Stomach (tissue), 9 donors: ENCODE measurements around the gene EXOC4. TPM values are rescaled to one million over a fixed set of nuclear protein-coding genes. Genes with fewer than 3 reads are reported as not detected.

ENCODE experiments used
- DNase-seq, 2 donors: peaks; one replicate each; pipeline versions ENCODE4 v3.0.0 to v3.0.0-alpha.2; 2013 to 2019
- H3K27ac ChIP-seq, 5 donors: fragments of 200-600 bp in 4 of 5; sonication (generic) in 4 of 5; one replicate each; pipeline ENCODE4 v1.5.1; 2013 to 2019; ENCODE audit warnings: mild to moderate bottlenecking in 1 of 5, moderate library complexity in 1 of 5
- H3K27me3 ChIP-seq, 3 donors: fragments of 200-600 bp; sonication (generic); one replicate each; pipeline ENCODE4 v1.5.1; 2017 to 2019; ENCODE audit warnings: mixed run types in 1 of 3
- H3K36me3 ChIP-seq, 4 donors: fragments of 200-600 bp; sonication (generic); 1 replicate in 3 of 4; 2 replicates in 1 of 4; pipeline ENCODE4 v1.5.1; 2016 to 2019
- H3K4me1 ChIP-seq, 4 donors: fragments of 200-600 bp; sonication (generic); one replicate each; pipeline ENCODE4 v1.5.1; 2016 to 2019
- H3K4me3 ChIP-seq, 4 donors: fragments of 200-600 bp; sonication (generic) in 3 of 4; one replicate each; pipeline ENCODE4 v1.5.1; 2016 to 2019; ENCODE audit warnings: mild to moderate bottlenecking in 1 of 4
- H3K9me3 ChIP-seq, 4 donors: fragments of 200-600 bp; sonication (generic); one replicate each; pipeline ENCODE4 v1.5.1; 2016 to 2019
- CTCF ChIP-seq, 7 experiments: fragments of 450-650 bp in 4 of 7; fragments of 200-600 bp in 3 of 7; sonication (generic) in 3 of 7; IDR thresholded peaks; one replicate each; pipeline ENCODE4 v1.5.1; 2016 to 2019; ENCODE audit warnings: antibody characterized with exemption in 7 of 7, control low read depth in 2 of 7, mild to moderate bottlenecking in 1 of 7
- EP300 ChIP-seq: sonication (generic); formaldehyde crosslinking; IDR thresholded peaks from one replicate; pipeline ENCODE4 v1.6.1; 2017; ENCODE audit warnings: antibody characterized with exemption
- POLR2A ChIP-seq, 4 donors: fragments of 450-650 bp; IDR thresholded peaks; one replicate each; pipeline ENCODE4 v1.6.1; 2016; ENCODE audit warnings: antibody characterized with exemption in 4 of 4, control low read depth in 2 of 4, mild to moderate bottlenecking in 1 of 4, moderate library complexity in 1 of 4
- POLR2AphosphoS5 ChIP-seq, 3 donors: sonication (generic); formaldehyde crosslinking; IDR thresholded peaks; one replicate each; pipeline ENCODE4 v1.6.1; 2016; ENCODE audit warnings: antibody characterized with exemption in 3 of 3
- WGBS, 5 donors: extraction: QIAGEN DNeasy Blood & Tissue Kit in 3 of 5; methylation state at CpG; one replicate each; pipeline versions ENCODE4 v1.1.5 to v1.1.7; 2013 to 2018; 5-methylcytosine and 5-hydroxymethylcytosine counted together
- intact Hi-C: fragments of 100-400 bp; cut with DNase I; formaldehyde crosslinking; loops from one replicate; pipeline ENCODE4 v1.15.1; 2023; ENCODE audit warnings: low total_unique reads
- polyA plus RNA-seq, 3 donors: library from polyadenylated mRNA; stranded (reverse); fragments of 200-250 nt; gene quantifications; one replicate each; pipeline ENCODE4 v1.2.3, GENCODE V29; 2013
- total RNA-seq, 5 donors: library from RNA; depleted of rRNA; stranded (reverse); fragments of >200 nt; gene quantifications; one replicate each; pipeline versions ENCODE4 v1.1.0 to v1.2.3, GENCODE V29; 2014 to 2016
- donor health status: healthy with polysubstance abuse.
- donor health status: Bipolar disorder and iron deficiency.
- donor health status: healthy.

Gene EXOC4
- total and polyA plus RNA-seq, 8 donors = 14.1 to 339 (median 61.1) TPM

GRCh38 chr7:134058980-134059379 lies 806.1 kb downstream of the EXOC4 start:
- Histone ChIP-seq H3K4me3 (no peak overlapping the region), H3K27ac (no peak overlapping the region), H3K27me3 (no peaks in the 10 kb centered on the region), H3K4me1 (no peaks in the 10 kb centered on the region), H3K36me3 (peaks cover 0 to 12% (median 8%) of the 10 kb centered on the region in 4 donors), H3K9me3 (no peaks in the 10 kb centered on the region)
- intact Hi-C loops = no loop called here
- 81 to 97% (median 85%) methylated on average over 4 of the region's 4 CpGs for WGBS, 5 donors
- no peak for TF ChIP-seq POLR2AphosphoS5 (IDR thresholded peaks at IDR 0.05)
- no peak for TF ChIP-seq POLR2A (IDR thresholded peaks at IDR 0.05)
- no peak for TF ChIP-seq EP300
- no peak for TF ChIP-seq CTCF (IDR thresholded peaks at IDR 0.05)
- peak in 1 of 2 donors; percentile 28 for DNase-seq

GRCh38 chr7:134059921-134060320 lies 807.0 kb downstream of the EXOC4 start:
- no peak for TF ChIP-seq CTCF (IDR thresholded peaks at IDR 0.05)
- no peak for TF ChIP-seq POLR2AphosphoS5 (IDR thresholded peaks at IDR 0.05)
- TF ChIP-seq EP300 = no peak
- no peak for TF ChIP-seq POLR2A (IDR thresholded peaks at IDR 0.05)
- DNase-seq = no peak
- Histone ChIP-seq H3K9me3 (no peaks in the 10 kb centered on the region), H3K36me3 (peaks cover 0 to 16% (median 14%) of the 10 kb centered on the region in 4 donors), H3K4me3 (no peak overlapping the region), H3K27ac (no peak overlapping the region), H3K27me3 (no peaks in the 10 kb centered on the region), H3K4me1 (no peaks in the 10 kb centered on the region)
- intact Hi-C loops = no loop called here
- 45 to 80% (median 59%) methylated on average over 1 of the region's 1 CpG for WGBS, 5 donors

GRCh38 chr7:134060874-134061273 lies 808.0 kb downstream of the EXOC4 start:
- Histone ChIP-seq H3K36me3 (peaks cover 0 to 21% (median 19%) of the 10 kb centered on the region in 4 donors), H3K4me3 (no peak overlapping the region), H3K4me1 (no peaks in the 10 kb centered on the region), H3K9me3 (no peaks in the 10 kb centered on the region), H3K27ac (no peak overlapping the region), H3K27me3 (no peaks in the 10 kb centered on the region)
- no peak for TF ChIP-seq CTCF (IDR thresholded peaks at IDR 0.05)
- no peak for TF ChIP-seq POLR2A (IDR thresholded peaks at IDR 0.05)
- no peak for TF ChIP-seq EP300
- TF ChIP-seq POLR2AphosphoS5 (IDR thresholded peaks at IDR 0.05) = no peak
- intact Hi-C loops = no loop called here
- WGBS, 5 donors = 87 to 95% (median 92%) methylated on average over 3 of the region's 3 CpGs
- DNase-seq = no peak

GRCh38 chr7:134062460-134062859 lies 809.6 kb downstream of the EXOC4 start:
- Histone ChIP-seq H3K9me3 (no peaks in the 10 kb centered on the region), H3K36me3 (peaks cover 0 to 35% (median 28%) of the 10 kb centered on the region in 4 donors), H3K4me1 (no peaks in the 10 kb centered on the region), H3K4me3 (no peak overlapping the region), H3K27me3 (no peaks in the 10 kb centered on the region), H3K27ac (no peak overlapping the region)
- WGBS, 5 donors = 81 to 92% (median 89%) methylated on average over 4 of the region's 4 CpGs
- intact Hi-C loops = no loop called here
- no peak for DNase-seq
- TF ChIP-seq EP300 = no peak
- no peak for TF ChIP-seq POLR2A (IDR thresholded peaks at IDR 0.05)

- H3K27ac ChIP-seq = no peak overlapping the region
- TF ChIP-seq POLR2A (IDR thresholded peaks at IDR 0.05) (no peak), EP300 (no peak), POLR2AphosphoS5 (IDR thresholded peaks at IDR 0.05) (no peak), CTCF (IDR thresholded peaks at IDR 0.05) (no peak)
- intact Hi-C loops = no loop called here
- no peak overlapping the region for H3K4me3 ChIP-seq
- DNase-seq = no peak
- peaks cover 0 to 35% (median 28%) of the 10 kb centered on the region in 4 donors for H3K36me3 ChIP-seq
- no peaks in the 10 kb centered on the region for H3K4me1 ChIP-seq
- WGBS, 5 donors = 91 to 95% (median 93%) methylated on average over 4 of the region's 4 CpGs
- H3K27me3 ChIP-seq = no peaks in the 10 kb centered on the region
- no peaks in the 10 kb centered on the region for H3K9me3 ChIP-seq
These were observed 812.5 kb downstream of the EXOC4 start for GRCh38 chr7:134065415-134065814.
